Measurements from ENCODE around the gene KLHL26.

The KLHL26 gene

GRCh38 chr19:18651733-18652132, 14.9 kb downstream of the KLHL26 start:
- no peak overlapping the region for H3K27ac ChIP-seq
- no peak for TF ChIP-seq ZFX (IDR thresholded peaks at IDR 0.05; ENCODE audit: borderline replicate concordance)
- TF ChIP-seq CTCF (IDR thresholded peaks at IDR 0.05) = no peak

- TF ChIP-seq CTCF (IDR thresholded peaks at IDR 0.05) = no peak
- TF ChIP-seq ZFX (IDR thresholded peaks at IDR 0.05; ENCODE audit: borderline replicate concordance) = no peak
Observed at GRCh38 chr19:18653853-18654252, 17.0 kb downstream of the KLHL26 start.

GRCh38 chr19:18654469-18654868, 17.6 kb downstream of the KLHL26 start:
- no peak for TF ChIP-seq ZFX (IDR thresholded peaks at IDR 0.05; ENCODE audit: borderline replicate concordance)
- TF ChIP-seq CTCF (IDR thresholded peaks at IDR 0.05) = no peak
- no peak overlapping the region for H3K27ac ChIP-seq

More at GRCh38 chr19:18653853-18654252, 17.0 kb downstream of the KLHL26 start:
- no peak overlapping the region for H3K27ac ChIP-seq

- H3K27ac ChIP-seq = no peak overlapping the region
- TF ChIP-seq CTCF (IDR thresholded peaks at IDR 0.05) = no peak
- no peak for TF ChIP-seq ZFX (IDR thresholded peaks at IDR 0.05; ENCODE audit: borderline replicate concordance)
Observed at GRCh38 chr19:18655173-18655844, 18.5 kb downstream of the KLHL26 start.

GRCh38 chr19:18656337-18657086, 19.7 kb downstream of the KLHL26 start:
- TF ChIP-seq CTCF (IDR thresholded peaks at IDR 0.05) (no peak), ZFX (IDR thresholded peaks at IDR 0.05; ENCODE audit: borderline replicate concordance) (no peak)

GRCh38 chr19:18657590-18658365, 20.9 kb downstream of the KLHL26 start:
- no peak overlapping the region for H3K27ac ChIP-seq
- no peak for TF ChIP-seq CTCF (IDR thresholded peaks at IDR 0.05)
- no peak for TF ChIP-seq ZFX (IDR thresholded peaks at IDR 0.05; ENCODE audit: borderline replicate concordance)

More at GRCh38 chr19:18656337-18657086, 19.7 kb downstream of the KLHL26 start:
- H3K27ac ChIP-seq = no peak overlapping the region
